Measurements from ENCODE around the gene ZNF383.
"Not testable (repeated sequence)": the region's sequence is repeated elsewhere in the genome, so short reads cannot be mapped to it uniquely, and the experiment has no call there.

Gene ZNF383

DNA sequence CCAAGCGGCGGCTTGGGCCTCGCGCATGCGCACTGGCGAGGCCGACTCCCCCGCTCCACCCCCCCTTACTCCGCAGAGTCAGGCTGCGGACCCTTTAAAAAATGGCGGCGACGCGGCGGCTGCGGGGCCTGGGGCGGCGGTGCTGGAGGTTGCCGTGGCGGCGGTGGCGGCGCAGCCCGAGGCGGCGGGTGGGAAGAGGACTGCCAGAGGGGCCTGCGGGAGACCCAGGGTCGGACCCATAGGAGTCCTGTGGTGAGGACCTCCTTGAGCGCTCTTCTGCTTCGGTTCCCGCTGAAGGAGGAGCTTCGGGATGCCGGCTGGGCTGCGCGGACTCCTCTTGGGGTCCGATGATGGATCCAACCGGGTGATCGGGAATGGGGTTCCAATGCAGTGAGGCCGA, 71.2 kb downstream of the ZNF383 start:
- H3K4me3 ChIP-seq (ENCODE audit: low read depth, low read length); DNase-seq (ENCODE audit: low read depth): not testable (repeated sequence)

DNA sequence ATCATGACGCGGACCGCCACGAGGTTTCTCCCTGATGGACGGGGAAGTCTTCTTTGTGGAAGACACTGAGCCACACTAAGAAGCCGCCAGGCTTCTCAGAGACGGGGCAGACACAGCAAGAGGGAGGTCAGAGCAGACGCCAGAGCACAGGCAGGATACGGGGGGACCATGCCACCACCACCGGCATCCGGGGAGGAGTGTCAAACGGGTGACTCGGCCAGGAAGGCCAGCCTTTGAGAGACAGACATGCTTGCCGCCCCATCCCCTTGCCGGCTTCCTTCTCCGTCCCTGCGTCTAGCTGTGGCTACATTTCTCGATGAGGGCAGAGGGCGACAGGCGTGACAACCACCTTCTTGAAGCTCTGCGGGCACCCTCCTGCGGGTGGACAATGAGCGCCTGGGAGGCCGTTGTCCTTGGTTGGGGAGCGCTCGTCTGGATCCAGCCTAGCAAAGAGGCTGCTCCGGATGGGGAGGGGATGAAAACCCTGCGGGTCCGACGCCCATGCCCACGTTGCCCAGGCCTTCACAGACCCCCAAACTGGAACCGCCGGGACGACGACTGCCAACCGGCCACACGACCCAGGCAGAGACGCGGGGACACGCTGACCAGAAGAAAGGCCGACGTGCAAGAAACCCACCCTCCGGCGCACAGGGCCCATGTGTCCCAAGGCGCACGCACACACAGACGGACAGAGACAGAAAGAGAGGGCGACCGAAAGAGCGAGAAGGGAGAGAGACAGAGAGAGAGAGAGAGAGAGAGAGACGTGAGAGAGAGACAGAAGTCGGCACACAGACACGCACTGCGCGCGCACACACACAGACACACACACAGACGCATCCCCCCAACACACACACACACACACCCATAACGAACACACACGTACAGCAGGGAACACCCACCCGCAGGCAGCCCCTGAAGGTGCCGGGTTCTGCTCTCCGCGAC, 75.3 kb downstream of the ZNF383 start:
- not testable (repeated sequence) for H3K4me3 ChIP-seq (ENCODE audit: low read depth, low read length); DNase-seq (ENCODE audit: low read depth)

DNA sequence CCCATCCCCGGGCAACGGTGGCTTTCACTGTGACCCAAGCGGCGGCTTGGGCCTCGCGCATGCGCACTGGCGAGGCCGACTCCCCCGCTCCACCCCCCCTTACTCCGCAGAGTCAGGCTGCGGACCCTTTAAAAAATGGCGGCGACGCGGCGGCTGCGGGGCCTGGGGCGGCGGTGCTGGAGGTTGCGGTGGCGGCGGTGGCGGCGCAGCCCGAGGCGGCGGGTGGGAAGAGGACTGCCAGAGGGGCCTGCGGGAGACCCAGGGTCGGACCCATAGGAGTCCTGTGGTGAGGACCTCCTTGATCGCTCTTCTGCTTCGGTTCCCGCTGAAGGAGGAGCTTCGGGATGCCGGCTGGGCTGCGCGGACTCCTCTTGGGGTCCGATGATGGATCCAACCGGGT, 76.2 kb downstream of the ZNF383 start:
- not testable (repeated sequence) for DNase-seq (ENCODE audit: low read depth); H3K4me3 ChIP-seq (ENCODE audit: low read depth, low read length)
